T-helper 1 cell (primary cell): ENCODE results near the gene OR7A5.
"Not testable (repeated sequence)": the region's sequence is repeated elsewhere in the genome, so short reads cannot be mapped to it uniquely, and the experiment has no call there.

ENCODE experiments used
- DNase-seq, 5 donors: peaks; one replicate each; pipeline ENCODE4 v3.0.0-alpha.2; 2012 to 2020

Gene OR7A5

DNA sequence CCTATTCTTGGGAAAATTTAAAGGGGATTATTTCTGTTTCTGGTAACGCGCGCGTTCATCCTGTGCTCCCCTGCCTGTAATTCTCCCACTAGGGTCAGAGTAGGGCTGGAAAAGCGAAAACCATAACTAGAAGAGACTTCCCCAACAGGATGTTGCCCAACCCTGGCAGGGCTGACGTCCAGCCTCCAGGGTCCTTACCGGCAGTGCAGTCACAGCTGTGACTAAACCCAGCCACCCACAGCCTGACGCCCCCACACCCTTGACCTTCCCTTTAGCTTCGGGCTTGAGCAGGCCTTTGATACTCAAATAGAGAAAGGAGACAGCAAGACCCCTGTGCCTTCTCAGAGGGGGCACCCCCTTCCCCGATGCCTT, 50.3 kb downstream of the OR7A5 start:
- DNase-seq, result not testable (repeated sequence)

DNA sequence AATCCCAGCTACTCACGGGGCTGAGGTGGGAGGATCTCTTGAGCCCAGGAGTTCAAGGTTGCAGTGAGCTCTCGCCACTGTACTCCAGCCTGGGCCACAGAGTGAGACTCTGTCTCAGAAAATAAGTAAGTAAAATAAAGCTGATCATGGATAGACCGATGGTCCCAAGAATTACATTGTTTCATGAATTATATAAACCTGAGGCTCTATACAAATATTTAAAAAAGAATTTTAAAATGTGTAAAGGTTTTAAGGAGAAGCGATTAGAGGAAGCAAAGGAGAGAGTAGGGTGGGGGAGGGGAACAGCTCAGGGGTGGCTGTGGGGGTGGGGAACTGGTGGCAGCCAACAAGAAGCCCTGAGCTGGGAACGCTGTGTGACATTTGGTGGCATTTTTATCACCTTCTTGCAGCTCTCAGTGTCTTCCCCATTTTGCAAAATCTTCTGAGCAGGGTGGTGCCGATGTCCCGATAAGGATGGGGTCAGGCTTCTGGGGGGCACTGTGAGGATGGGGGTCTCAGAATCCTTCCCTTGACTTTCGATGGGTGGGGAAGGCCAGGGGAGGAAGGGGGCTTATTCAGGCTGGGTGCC, 51.5 kb downstream of the OR7A5 start:
- DNase-seq, result not testable (repeated sequence)

DNA sequence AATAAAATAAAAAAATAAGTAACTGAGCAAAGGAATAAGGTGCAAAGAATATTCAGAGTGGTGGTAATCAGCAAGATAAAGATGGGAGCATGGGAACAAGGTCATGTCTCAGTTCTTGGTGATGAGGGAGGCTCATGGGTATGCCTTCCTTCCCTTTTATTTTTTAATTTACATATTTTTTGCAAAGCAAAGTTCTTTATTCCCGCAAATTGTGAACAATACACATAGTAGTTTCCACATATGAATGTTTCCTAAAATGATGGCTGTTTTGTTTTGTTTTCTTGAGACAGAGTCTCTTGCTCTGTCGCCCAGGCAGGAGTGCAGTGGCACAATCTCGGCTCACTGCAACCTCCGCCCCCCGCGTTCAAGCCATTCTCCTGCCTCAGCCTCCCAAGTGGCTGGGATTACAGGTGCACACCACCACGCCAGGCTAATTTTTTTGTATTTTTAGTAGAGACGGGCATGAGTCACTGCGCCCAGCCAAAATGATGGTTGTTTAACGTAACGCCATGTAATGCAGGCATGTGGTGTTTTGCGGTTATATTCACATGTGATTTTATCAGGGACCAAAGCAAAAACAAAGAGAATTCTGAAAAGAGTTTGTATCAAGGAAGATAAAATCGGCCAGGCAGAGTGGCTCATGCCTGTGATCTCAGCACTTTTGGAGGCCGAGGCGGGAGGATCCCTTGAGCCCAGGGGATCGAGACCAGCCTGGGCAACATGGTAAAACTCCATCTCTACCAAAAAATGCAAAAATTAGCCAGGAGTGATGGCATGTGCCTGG, 52.2 kb downstream of the OR7A5 start:
- DNase-seq, result no peak

DNA sequence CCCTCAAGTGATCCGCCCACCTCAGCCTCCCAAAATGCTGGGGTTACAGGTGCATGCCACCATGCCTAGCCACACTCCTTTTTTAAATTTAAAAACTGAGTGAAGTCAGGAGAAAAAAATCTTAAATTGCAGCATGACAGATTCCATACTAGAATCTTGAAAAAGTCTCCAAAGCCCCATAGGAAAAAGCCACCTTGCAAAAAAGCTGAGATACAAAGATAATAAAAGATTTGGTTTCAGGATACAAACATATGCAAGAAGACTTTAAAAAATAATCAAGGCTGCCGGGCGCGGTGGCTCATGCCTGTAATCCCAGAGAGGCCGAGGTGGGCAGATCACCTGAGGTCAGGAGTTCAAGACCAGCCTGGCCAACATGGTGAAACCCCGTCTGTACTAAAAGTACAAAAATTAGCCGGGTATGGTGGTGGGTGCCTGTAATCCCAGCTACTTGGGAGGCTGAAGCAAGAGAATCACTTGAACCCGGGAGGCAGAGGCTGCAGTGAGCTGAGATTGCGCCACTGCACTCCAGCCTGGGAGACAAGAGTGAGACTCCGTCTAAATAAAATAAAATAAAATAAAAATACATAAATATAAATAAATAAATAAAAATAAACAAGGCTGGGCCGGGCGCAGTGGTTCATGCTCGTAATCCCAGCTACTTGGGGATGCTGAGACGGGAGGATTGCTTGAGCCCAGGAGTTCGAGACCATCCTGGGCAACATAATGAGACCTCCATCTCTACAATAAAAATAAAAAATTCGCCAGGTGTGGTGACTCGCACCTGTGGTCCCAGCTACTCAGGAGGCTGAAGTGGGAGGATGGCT, 53.1 kb downstream of the OR7A5 start:
- DNase-seq, result not testable (repeated sequence)

DNA sequence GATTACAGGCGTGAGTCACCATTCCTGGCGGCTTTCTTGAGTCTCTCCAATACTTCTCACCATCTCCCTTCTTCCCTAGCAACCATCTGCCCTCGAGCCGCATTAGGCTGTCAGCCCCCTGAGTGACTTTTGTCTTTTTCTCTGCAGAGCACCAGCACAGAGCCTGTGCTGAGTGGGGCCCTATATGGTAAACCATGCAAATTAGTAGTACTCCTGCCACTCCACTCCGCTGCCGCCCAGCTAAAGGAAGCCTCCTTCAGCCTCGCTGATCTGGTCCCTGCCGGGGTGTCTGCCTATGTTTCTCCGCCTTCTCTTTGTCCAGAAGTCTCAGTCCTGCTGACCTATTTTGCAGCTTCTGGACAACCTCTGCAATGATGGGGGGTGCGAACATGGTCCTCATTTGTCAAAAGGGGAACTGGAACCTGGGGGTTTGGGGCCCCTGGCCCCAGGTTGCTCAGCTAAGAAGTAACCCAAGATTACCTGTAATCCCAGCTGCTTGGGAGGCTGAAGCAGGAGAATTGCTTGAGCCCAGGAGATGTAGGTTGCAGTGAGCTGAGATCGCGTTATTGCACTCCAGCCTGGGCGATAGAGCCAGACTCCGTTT, 54.3 kb downstream of the OR7A5 start:
- not testable (repeated sequence) for DNase-seq

DNA sequence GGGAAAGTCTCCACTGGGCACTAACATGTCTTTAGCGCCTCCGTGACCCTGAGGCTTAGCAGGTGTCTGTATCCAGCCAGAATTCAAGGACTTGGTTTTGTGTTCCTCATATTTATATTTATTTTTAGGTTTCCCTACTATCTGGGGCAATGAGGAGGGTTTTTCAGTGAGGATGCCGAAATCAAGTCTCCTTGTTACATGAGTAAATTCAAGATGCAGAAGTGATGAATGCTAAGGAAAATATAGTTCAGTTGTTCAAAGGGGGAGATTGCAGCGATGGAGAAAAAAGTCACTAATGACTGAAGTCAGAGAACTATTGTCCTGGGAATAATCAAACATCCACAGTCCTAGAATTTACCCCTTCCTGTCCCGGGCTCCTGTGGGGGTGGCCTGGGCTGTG, 55.8 kb downstream of the OR7A5 start:
- no peak for DNase-seq

DNA sequence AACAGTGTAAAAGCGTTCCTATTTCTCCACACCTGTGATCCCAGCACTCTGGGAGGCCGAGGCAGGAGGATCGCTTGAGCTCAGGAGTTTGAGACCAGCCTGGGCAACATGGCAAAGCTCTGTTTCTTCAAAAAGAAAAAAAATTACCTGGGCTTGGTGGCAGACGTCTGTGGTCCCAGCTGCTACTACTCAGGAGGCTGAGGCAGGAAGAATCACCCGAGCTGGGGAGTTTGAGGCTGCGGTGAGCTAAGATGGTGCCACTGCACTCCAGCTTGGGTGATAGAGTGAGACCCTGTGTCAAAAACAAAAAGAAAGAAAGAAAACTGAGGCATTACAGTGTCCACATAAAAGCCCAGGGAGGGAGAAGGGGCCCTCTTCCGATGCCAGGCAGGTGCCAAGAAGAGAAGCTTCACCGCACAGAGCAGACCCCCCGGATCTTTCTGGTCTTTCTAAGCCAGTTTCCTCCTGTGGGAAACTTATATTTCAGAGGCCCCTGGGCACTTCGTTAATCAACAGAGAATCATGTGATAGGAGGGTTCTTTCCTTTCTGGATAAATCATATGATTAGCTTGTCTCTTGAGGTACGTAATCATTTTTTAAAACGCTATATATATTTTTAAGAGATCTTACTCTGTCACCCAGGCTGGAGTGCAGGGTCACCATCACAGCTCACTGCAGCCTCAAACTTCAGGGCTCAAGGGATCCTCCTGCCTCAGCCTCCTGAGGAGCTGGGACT, 56.7 kb downstream of the OR7A5 start, which contains the start of gene ADGRE2:
ADGRE2 (minus strand) TSS at position 451 of the 736 bp plus-strand sequence. CDS start 1,804 bp downstream, outside the sequence.
- DNase-seq, result not testable (repeated sequence)

DNA sequence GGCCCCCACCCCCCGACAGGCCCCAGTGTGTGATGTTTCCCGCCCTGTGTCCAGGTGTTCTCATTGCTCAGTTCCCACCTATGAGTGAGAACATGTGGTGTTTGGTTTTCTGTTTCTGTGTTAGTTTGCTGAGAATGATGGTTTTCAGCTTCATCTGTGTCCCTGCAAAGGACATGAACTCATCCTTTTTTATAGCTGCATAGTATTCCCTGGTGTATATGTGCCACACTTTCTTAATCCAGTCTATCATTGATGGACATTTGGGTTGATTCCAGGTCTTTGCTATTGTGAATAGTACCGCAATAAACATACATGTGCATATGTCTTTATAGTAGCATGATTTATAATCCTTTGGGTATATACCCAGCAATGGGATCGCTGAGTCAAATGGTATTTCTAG, 57.3 kb downstream of the OR7A5 start:
- DNase-seq, result not testable (repeated sequence)
